K562 (cell line): ENCODE measurements around the gene RAB5B. TPM values are rescaled to one million over a fixed set of nuclear protein-coding genes. Genes with fewer than 3 reads are reported as not detected.

Experiments
- E4F1 ChIP-seq: fragments of 250-450 bp; sonication (Bioruptor Pico); IDR thresholded peaks from 2 replicates; pipeline ENCODE4 v1.5.0; 2021; ENCODE audit warnings: mild to moderate bottlenecking, borderline replicate concordance
- KDM4B ChIP-seq, 2 experiments: fragments of 450-650 bp in 1 of 2; sonication (generic) in 1 of 2; IDR thresholded peaks; 2 replicates each; pipeline ENCODE4 v1.6.1; 2016 to 2017; ENCODE audit warnings: borderline replicate concordance in 2 of 2, antibody characterized with exemption in 1 of 2, low read depth in 1 of 2, mild to moderate bottlenecking in 1 of 2
- PHF21A ChIP-seq: fragments of 450-650 bp; IDR thresholded peaks from 2 replicates; pipeline ENCODE4 v1.6.1; 2017; ENCODE audit warnings: low read depth, borderline replicate concordance
- POLR2AphosphoS5 ChIP-seq: IDR thresholded peaks from 2 replicates; pipeline ENCODE4 v1.6.1; 2011; ENCODE audit warnings: mild to moderate bottlenecking, low read depth, low read length, moderate library complexity; ENCODE audit not compliant: control insufficient read depth, insufficient read depth
- PRMT5 ChIP-seq: sonication (generic); formaldehyde crosslinking; IDR thresholded peaks from 2 replicates; pipeline ENCODE4 v1.5.0; 2020; ENCODE audit warnings: missing genetic modification reagents
- RBM17 ChIP-seq: fragments of 200-400 bp; formaldehyde crosslinking; IDR thresholded peaks from 2 replicates; pipeline ENCODE4 v1.6.1; 2017; ENCODE audit warnings: low read depth, mild to moderate bottlenecking, low read length, borderline replicate concordance
- SIRT6 ChIP-seq: IDR thresholded peaks from one replicate; pipeline ENCODE4 v1.6.1; 2012; ENCODE audit warnings: low read depth, mild to moderate bottlenecking, control low read depth, inconsistent platforms, low read length, moderate library complexity
- TARDBP ChIP-seq: fragments of 450-650 bp; IDR thresholded peaks from 2 replicates; pipeline ENCODE4 v1.6.1; 2016
- TCF3 ChIP-seq: sonication (generic); formaldehyde crosslinking; IDR thresholded peaks from 2 replicates; pipeline ENCODE4 v1.4.0; 2020; ENCODE audit warnings: mild to moderate bottlenecking, missing genetic modification reagents
- TEAD1 ChIP-seq, 2 experiments: fragments of 450-650 bp in 1 of 2; sonication (generic) in 1 of 2; formaldehyde crosslinking; IDR thresholded peaks; 2 replicates each; pipeline versions ENCODE4 v1.4.0 to v1.8.0; 2020 to 2022; ENCODE audit warnings: mild to moderate bottlenecking in 2 of 2, missing genetic modification reagents in 1 of 2
- TEAD4 ChIP-seq, 2 experiments: sonication (generic) in 1 of 2; formaldehyde crosslinking in 1 of 2; IDR thresholded peaks; 2 replicates each; pipeline versions ENCODE4 v1.6.1 to v1.8.0; 2012 to 2022; ENCODE audit warnings: borderline replicate concordance in 1 of 2, inconsistent platforms in 1 of 2, low read length in 1 of 2, mild to moderate bottlenecking in 1 of 2, missing genetic modification reagents in 1 of 2
- ZHX1 ChIP-seq: fragments of 150-350 bp; conservative IDR thresholded peaks from 2 replicates; pipeline ENCODE4 v1.6.1; 2014; ENCODE audit warnings: low read length
- ZNF184 ChIP-seq: sonication (generic); formaldehyde crosslinking; IDR thresholded peaks from 2 replicates; pipeline ENCODE4 v1.5.0; 2020; ENCODE audit warnings: missing genetic modification reagents
- ZNF41 ChIP-seq: fragments of 250-450 bp; sonication (Bioruptor Pico); conservative IDR thresholded peaks from 2 replicates; pipeline ENCODE4 v1.4.0; 2020; ENCODE audit warnings: mild to moderate bottlenecking
- ZNF707 ChIP-seq: fragments of 250-450 bp; sonication (Bioruptor Pico); conservative IDR thresholded peaks from 2 replicates; pipeline ENCODE4 v1.8.0; 2022; ENCODE audit warnings: inconsistent platforms, mild to moderate bottlenecking, moderate library complexity
- polyA plus RNA-seq, 8 experiments: library from polyadenylated mRNA; depleted of rRNA in 4 of 8; stranded (reverse) in 5 of 8; unstranded in 3 of 8; fragments of >200 nt; fragmentation: Nextera tagmentation in 2 of 8; fragmentation: Illumina TruSeq in 1 of 8; extraction: Ambion mirVana in 2 of 8; extraction: Trizol in 1 of 8; gene quantifications; 2 replicates each; pipeline versions ENCODE4 v1.2.1 to v1.2.3, GENCODE V29; 2011 to 2014; ENCODE audit warnings: inconsistent platforms in 1 of 8, missing spikeins in 1 of 8
- total RNA-seq, 7 experiments: library from RNA; depleted of rRNA in 6 of 7; stranded (reverse); fragments of >200 nt in 6 of 7; fragmentation: Illumina TruSeq in 2 of 7; extraction: Trizol in 2 of 7; gene quantifications; 2 replicates each; pipeline versions ENCODE4 v1.2.1 to v1.2.3, GENCODE V29; 2011 to 2021; ENCODE audit warnings: low replicate concordance in 1 of 7
- TF ChIP-seq, protein P1 (sequence below): fragments of 200-400 bp; formaldehyde crosslinking; IDR thresholded peaks from 2 replicates; pipeline ENCODE4 v1.6.1; 2017; ENCODE audit warnings: mild to moderate bottlenecking, low read depth, low read length, moderate library complexity
- TF ChIP-seq, protein P2 (sequence below): sonication (generic); formaldehyde crosslinking; IDR thresholded peaks from 2 replicates; pipeline ENCODE4 v1.8.1; 2023; ENCODE audit warnings: mild to moderate bottlenecking, missing genetic modification reagents, moderate library complexity

Gene RAB5B
- total and polyA plus RNA-seq, 9 of the 15 experiments (the other 6 are each of a cell fraction or from before 2014, with no cell fraction given), result 6.8 to 73.8 (median 25.2) TPM

GRCh38 chr12:55942577-55943136 lies 31.2 kb upstream of the RAB5B start (continued):
- TF ChIP-seq, protein P1, sequence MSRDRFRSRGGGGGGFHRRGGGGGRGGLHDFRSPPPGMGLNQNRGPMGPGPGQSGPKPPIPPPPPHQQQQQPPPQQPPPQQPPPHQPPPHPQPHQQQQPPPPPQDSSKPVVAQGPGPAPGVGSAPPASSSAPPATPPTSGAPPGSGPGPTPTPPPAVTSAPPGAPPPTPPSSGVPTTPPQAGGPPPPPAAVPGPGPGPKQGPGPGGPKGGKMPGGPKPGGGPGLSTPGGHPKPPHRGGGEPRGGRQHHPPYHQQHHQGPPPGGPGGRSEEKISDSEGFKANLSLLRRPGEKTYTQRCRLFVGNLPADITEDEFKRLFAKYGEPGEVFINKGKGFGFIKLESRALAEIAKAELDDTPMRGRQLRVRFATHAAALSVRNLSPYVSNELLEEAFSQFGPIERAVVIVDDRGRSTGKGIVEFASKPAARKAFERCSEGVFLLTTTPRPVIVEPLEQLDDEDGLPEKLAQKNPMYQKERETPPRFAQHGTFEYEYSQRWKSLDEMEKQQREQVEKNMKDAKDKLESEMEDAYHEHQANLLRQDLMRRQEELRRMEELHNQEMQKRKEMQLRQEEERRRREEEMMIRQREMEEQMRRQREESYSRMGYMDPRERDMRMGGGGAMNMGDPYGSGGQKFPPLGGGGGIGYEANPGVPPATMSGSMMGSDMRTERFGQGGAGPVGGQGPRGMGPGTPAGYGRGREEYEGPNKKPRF, result no peak
- no peak for TF ChIP-seq POLR2AphosphoS5
- TF ChIP-seq ZNF707 (CRISPR knock-in tag), result no peak
- TF ChIP-seq ZNF41, result no peak
- TF ChIP-seq ZHX1, result no peak
- no peak for TF ChIP-seq PRMT5 (CRISPR knock-in tag)
- no peak for TF ChIP-seq SIRT6
- TF ChIP-seq TCF3 (CRISPR knock-in tag), result peak; percentile 46
- no peak for TF ChIP-seq TARDBP
- no peak for TF ChIP-seq RBM17
- TF ChIP-seq PHF21A, result no peak
- no peak for TF ChIP-seq TEAD1 (CRISPR knock-in tag; IDR thresholded peaks at IDR 0.05)
- TF ChIP-seq ZNF184 (CRISPR knock-in tag), result no peak
- TF ChIP-seq, protein P2, sequence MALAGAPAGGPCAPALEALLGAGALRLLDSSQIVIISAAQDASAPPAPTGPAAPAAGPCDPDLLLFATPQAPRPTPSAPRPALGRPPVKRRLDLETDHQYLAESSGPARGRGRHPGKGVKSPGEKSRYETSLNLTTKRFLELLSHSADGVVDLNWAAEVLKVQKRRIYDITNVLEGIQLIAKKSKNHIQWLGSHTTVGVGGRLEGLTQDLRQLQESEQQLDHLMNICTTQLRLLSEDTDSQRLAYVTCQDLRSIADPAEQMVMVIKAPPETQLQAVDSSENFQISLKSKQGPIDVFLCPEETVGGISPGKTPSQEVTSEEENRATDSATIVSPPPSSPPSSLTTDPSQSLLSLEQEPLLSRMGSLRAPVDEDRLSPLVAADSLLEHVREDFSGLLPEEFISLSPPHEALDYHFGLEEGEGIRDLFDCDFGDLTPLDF (CRISPR knock-in tag), result no peak
- no peak for TF ChIP-seq KDM4B (IDR thresholded peaks at IDR 0.05; ENCODE audit: borderline replicate concordance in 2 of 2, low read depth in 1 of 2)
- no peak for TF ChIP-seq E4F1
- peak; percentile 43; the same call in 1 of the 2 replicates for TF ChIP-seq TEAD4 (IDR thresholded peaks at IDR 0.05; ENCODE audit: low read length)
- no peak for TF ChIP-seq TEAD4 (CRISPR knock-in tag; IDR thresholded peaks at IDR 0.05; ENCODE audit: borderline replicate concordance)
